SH-SY5Y (cell line): ENCODE measurements around the gene MAN1A1.

Source experiments
- GATA2 ChIP-seq: IDR thresholded peaks from 2 replicates; pipeline ENCODE4 v1.6.1; 2011; ENCODE audit warnings: mild to moderate bottlenecking, low read depth, low read length
- GATA3 ChIP-seq: IDR thresholded peaks from 2 replicates; pipeline ENCODE4 v1.6.1; 2011; ENCODE audit warnings: low read depth, mild to moderate bottlenecking, low read length, moderate library complexity

DNA sequence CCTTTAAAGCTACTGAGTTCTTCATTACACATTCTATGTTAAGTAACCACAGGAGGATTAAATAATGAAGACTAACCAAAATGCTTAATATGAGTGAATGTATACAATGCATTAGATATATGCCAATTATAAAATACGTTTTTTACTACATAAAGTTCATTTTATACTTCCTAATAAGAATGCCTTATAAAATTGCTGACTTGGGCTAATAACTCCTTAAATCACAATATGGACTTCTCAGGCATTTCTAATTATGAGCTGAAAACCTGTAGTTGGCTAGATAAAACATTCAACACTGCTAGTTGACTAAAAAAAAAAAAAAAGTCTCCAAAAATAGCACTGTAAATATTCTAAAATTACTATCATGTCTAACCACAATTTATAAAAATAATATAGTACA, 11.8 kb downstream of the MAN1A1 start:
- TF ChIP-seq GATA2 (no peak), GATA3 (no peak)
